HL-60 (cell line): ENCODE results near the gene PC.

Experiments
- DNase-seq, 2 experiments: peaks; one replicate each; pipeline ENCODE4 v3.0.0-alpha.2; 2010 to 2020; ENCODE audit warnings: low read depth in 1 of 2, low spot score in 1 of 2
- H3K27ac ChIP-seq: fragments of 250-450 bp; sonication (Bioruptor Pico); replicated peaks from 2 replicates; pipeline ENCODE4 v1.5.1; 2020; ENCODE audit warnings: mild to moderate bottlenecking, moderate library complexity
- H3K27me3 ChIP-seq: fragments of 250-450 bp; sonication (Bioruptor Pico); 2 replicates; pipeline ENCODE4 v1.5.1; 2021; ENCODE audit warnings: mild to moderate bottlenecking, moderate library complexity; ENCODE audit not compliant: insufficient read depth, poor library complexity, severe bottlenecking
- H3K4me3 ChIP-seq: replicated peaks from 2 replicates; pipeline ENCODE4 v1.5.1; 2011; ENCODE audit warnings: mild to moderate bottlenecking, control low read depth, low read length; ENCODE audit not compliant: insufficient read depth
- CTCF ChIP-seq: IDR thresholded peaks from one replicate; pipeline ENCODE4 v1.5.1; 2011; ENCODE audit warnings: low read length, control low read depth, inconsistent platforms; ENCODE audit not compliant: insufficient read depth
- GABPA ChIP-seq: IDR thresholded peaks from 2 replicates; pipeline ENCODE4 v1.6.1; 2012; ENCODE audit warnings: low read depth
- POLR2AphosphoS5 ChIP-seq: IDR thresholded peaks from 2 replicates; pipeline ENCODE4 v1.6.1; 2012; ENCODE audit warnings: low read depth
- SPI1 ChIP-seq: IDR thresholded peaks from 2 replicates; pipeline ENCODE4 v1.6.1; 2012; ENCODE audit warnings: low read depth, mild to moderate bottlenecking, borderline replicate concordance
- TF ChIP-seq, protein P1 (sequence below): IDR thresholded peaks from 2 replicates; pipeline ENCODE4 v1.6.1; 2012; ENCODE audit warnings: low read depth; ENCODE audit not compliant: insufficient replicate concordance

Gene PC

GRCh38 chr11:66966351-66966750 lies 8.2 kb upstream of the PC start:
- TF ChIP-seq CTCF (no peak), POLR2AphosphoS5 (no peak), GABPA (no peak), SPI1 (no peak)
- TF ChIP-seq, protein P1, sequence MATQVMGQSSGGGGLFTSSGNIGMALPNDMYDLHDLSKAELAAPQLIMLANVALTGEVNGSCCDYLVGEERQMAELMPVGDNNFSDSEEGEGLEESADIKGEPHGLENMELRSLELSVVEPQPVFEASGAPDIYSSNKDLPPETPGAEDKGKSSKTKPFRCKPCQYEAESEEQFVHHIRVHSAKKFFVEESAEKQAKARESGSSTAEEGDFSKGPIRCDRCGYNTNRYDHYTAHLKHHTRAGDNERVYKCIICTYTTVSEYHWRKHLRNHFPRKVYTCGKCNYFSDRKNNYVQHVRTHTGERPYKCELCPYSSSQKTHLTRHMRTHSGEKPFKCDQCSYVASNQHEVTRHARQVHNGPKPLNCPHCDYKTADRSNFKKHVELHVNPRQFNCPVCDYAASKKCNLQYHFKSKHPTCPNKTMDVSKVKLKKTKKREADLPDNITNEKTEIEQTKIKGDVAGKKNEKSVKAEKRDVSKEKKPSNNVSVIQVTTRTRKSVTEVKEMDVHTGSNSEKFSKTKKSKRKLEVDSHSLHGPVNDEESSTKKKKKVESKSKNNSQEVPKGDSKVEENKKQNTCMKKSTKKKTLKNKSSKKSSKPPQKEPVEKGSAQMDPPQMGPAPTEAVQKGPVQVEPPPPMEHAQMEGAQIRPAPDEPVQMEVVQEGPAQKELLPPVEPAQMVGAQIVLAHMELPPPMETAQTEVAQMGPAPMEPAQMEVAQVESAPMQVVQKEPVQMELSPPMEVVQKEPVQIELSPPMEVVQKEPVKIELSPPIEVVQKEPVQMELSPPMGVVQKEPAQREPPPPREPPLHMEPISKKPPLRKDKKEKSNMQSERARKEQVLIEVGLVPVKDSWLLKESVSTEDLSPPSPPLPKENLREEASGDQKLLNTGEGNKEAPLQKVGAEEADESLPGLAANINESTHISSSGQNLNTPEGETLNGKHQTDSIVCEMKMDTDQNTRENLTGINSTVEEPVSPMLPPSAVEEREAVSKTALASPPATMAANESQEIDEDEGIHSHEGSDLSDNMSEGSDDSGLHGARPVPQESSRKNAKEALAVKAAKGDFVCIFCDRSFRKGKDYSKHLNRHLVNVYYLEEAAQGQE = no peak
- no peak for DNase-seq
- Histone ChIP-seq H3K27ac (no peak overlapping the region), H3K27me3 (peaks cover 2% of the 10 kb centered on the region), H3K4me3 (no peak overlapping the region)

GRCh38 chr11:66964495-66964894 lies 6.3 kb upstream of the PC start:
- no peak for DNase-seq
- TF ChIP-seq CTCF (no peak), GABPA (no peak), SPI1 (no peak), POLR2AphosphoS5 (no peak)
- TF ChIP-seq, protein P1 = no peak
- H3K27ac ChIP-seq = no peak overlapping the region
- H3K27me3 ChIP-seq = peaks cover 4% of the 10 kb centered on the region
- H3K4me3 ChIP-seq = no peak overlapping the region

DNA sequence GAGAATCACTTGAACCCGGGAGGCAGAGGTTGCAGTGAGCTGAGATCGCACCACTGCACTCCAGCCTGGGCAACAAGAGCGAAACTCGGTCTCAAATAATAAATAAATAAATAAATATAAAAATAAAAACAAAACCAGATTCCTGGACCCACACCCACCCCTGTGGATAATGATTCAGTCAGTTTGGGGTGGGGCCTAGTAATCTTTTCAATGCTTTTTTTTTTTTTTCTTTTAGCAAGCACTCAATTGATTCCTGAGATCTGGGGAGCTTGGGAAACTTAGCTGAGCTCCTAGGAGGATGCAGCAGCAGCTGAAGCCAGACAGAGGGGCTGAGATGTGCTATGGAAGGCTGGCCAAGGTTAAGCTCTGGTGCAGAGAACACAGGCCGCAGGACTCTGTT lies 4.6 kb upstream of the PC start:
- Histone ChIP-seq H3K4me3 (no peak overlapping the region), H3K27me3 (peaks cover 18% of the 10 kb centered on the region), H3K27ac (no peak overlapping the region)
- DNase-seq = no peak
- TF ChIP-seq CTCF (no peak), GABPA (no peak), SPI1 (no peak), POLR2AphosphoS5 (no peak)
- TF ChIP-seq, protein P1 = no peak
